ENCODE data around the gene MMP11. TPM values are rescaled to one million over a fixed set of nuclear protein-coding genes. Genes with fewer than 3 reads are reported as not detected.

Gene MMP11
- total RNA-seq, 1 donor from 2014 or later = 1.9 TPM

- TF ChIP-seq CTCF (IDR thresholded peaks at IDR 0.05) = no peak
- Histone ChIP-seq H3K36me3 (peaks cover 84% of the 10 kb centered on the region), H3K27ac (no peak overlapping the region), H3K27me3 (no peaks in the 10 kb centered on the region), H3K9me3 (no peaks in the 10 kb centered on the region), H3K4me1 (no peaks in the 10 kb centered on the region), H3K4me3 (no peak overlapping the region)
- DNase-seq = no peak
- ATAC-seq = no peak
- intact Hi-C loops (cut with DNase I) = no loop called here
These were observed 54.1 kb downstream of the MMP11 start for GRCh38 chr22:23826510-23827350.

GRCh38 chr22:23827351-23827995 lies 54.8 kb downstream of the MMP11 start:
- Histone ChIP-seq H3K27ac (no peak overlapping the region), H3K36me3 (peaks cover 82% of the 10 kb centered on the region)

DNA sequence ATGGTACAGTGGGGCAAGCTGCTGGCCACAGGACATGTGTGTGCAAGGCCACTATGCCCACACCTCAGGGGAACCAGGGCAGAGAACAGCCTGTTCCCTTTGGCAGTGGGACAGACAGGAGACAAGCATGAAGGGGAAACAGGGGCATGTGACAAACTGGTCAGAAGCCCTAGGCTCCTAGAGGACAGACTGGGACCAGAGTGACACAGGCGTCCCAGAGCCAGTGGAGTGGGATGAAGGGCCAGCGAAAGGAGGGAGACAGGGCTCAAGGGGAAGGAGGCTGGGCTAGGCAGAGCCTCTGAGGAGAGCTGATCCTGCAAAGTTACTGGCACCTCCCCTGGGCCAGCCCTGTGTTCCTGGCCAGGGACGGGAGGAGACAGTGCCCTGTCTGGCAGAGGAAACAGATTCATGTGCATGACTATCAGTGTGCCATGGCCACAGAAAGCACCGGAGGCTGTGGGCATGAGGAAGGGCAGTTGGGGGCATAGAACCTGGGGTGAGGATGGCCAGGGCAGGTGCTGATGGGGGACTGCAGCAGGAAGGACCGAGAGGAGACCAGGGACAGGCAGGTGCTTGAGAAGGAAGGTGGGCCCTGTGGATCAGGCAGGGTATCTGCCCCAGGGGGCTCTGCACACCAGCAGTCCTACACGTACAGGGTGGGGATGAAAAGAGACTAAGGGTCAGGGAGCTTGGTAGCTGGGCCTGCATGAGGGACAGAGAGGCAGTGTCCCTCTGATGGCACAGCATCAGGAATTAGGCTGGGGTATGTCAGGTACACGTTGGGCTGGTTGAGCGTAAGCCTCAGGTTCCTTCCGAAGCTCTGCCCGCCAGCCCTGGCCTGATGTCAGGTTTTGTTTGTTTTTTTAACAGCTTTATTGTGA lies 56.4 kb downstream of the MMP11 start:
- H3K4me1 ChIP-seq = no peaks in the 10 kb centered on the region
- no peak for TF ChIP-seq CTCF (IDR thresholded peaks at IDR 0.05)
- peaks cover 81% of the 10 kb centered on the region for H3K36me3 ChIP-seq
- intact Hi-C loops (cut with DNase I) = no loop called here
- ATAC-seq = no peak
- no peak overlapping the region for H3K4me3 ChIP-seq
- H3K27ac ChIP-seq = no peak overlapping the region
- no peaks in the 10 kb centered on the region for H3K9me3 ChIP-seq
- no peak for DNase-seq
- no peaks in the 10 kb centered on the region for H3K27me3 ChIP-seq

More at GRCh38 chr22:23827351-23827995, 54.8 kb downstream of the MMP11 start:
- Histone ChIP-seq H3K4me1 (no peaks in the 10 kb centered on the region), H3K9me3 (no peaks in the 10 kb centered on the region), H3K4me3 (no peak overlapping the region), H3K27me3 (no peaks in the 10 kb centered on the region)
- DNase-seq = no peak
- TF ChIP-seq CTCF (IDR thresholded peaks at IDR 0.05) = no peak
- no peak for ATAC-seq
- intact Hi-C loops (cut with DNase I) = no loop called here

DNA sequence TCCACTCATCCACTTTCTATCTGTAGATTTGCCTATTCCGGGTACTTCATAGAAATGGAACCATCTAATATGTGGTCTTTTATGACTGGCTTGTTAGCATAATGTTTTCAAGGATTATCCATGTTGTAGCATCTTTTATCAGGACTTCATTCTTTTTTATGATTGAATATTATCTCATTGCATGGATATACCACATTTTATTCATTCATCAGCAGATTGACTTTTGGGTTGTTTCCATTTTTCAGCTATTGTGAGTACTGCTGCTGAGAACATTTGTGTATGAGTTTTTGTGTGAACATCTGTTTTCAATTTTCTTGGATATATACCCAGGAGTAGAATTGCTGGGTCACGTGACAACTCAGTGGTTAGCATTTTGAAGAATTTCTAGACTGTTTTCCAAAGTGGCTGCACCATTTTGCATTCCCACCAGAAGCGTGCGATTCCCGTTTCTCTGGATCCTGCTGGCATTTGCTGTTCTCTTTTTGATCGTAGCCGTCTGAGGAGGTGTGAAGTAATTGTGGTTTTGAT lies 57.3 kb downstream of the MMP11 start:
- H3K36me3 ChIP-seq = peaks cover 81% of the 10 kb centered on the region
- intact Hi-C loops (cut with DNase I) = no loop called here
- ATAC-seq = no peak

More for the DNA sequence above, 57.3 kb downstream of the MMP11 start:
- DNase-seq = no peak
- no peaks in the 10 kb centered on the region for H3K4me1 ChIP-seq
- no peak for TF ChIP-seq CTCF (IDR thresholded peaks at IDR 0.05)
- no peaks in the 10 kb centered on the region for H3K9me3 ChIP-seq
- no peaks in the 10 kb centered on the region for H3K27me3 ChIP-seq
- H3K27ac ChIP-seq = no peak overlapping the region
- H3K4me3 ChIP-seq = no peak overlapping the region

Measured in upper lobe of right lung (tissue), 1 donor.